CD14-positive monocyte (primary cell): Measurements from ENCODE around the gene ZNF549. TPM values are rescaled to one million over a fixed set of nuclear protein-coding genes. Genes with fewer than 3 reads are reported as not detected.
A peak's percentile ranks its signal among the peaks of the same experiment; 100 is the strongest.

Experiments
- DNase-seq, 3 donors: peaks; one replicate each; pipeline ENCODE4 v3.0.0-alpha.2; 2011 to 2022
- H2AFZ ChIP-seq: 2 replicates; pipeline ENCODE4 v1.6.0; 2012; ENCODE audit warnings: mild to moderate bottlenecking, low read depth, low read length, inconsistent platforms; ENCODE audit not compliant: insufficient read depth, poor library complexity, severe bottlenecking
- H3K27ac ChIP-seq, 2 donors: 1 replicate in 1 of 2; 2 replicates in 1 of 2; pipeline ENCODE4 v1.5.1; 2012 to 2013; ENCODE audit warnings: low read length in 2 of 2, control low read depth in 1 of 2, inconsistent platforms in 1 of 2, low read depth in 1 of 2, mild to moderate bottlenecking in 1 of 2
- H3K27me3 ChIP-seq, 2 donors: one replicate each; pipeline versions ENCODE4 v1.6.0 to v1.6.1; 2011 to 2013; ENCODE audit warnings: low read length in 2 of 2; ENCODE audit not compliant: control insufficient read depth in 2 of 2, insufficient read depth in 2 of 2
- H3K36me3 ChIP-seq, 2 donors: replicated peaks in 1 of 2; 1 replicate in 1 of 2; 2 replicates in 1 of 2; pipeline versions ENCODE4 v1.5.1 to v1.6.1; 2012 to 2013; ENCODE audit warnings: low read length in 2 of 2, control low read depth in 1 of 2, inconsistent platforms in 1 of 2, mild to moderate bottlenecking in 1 of 2; ENCODE audit not compliant: insufficient read depth in 2 of 2, control insufficient read depth in 1 of 2
- H3K4me1 ChIP-seq, 2 donors: 1 replicate in 1 of 2; 2 replicates in 1 of 2; pipeline versions ENCODE4 v1.5.1 to v1.6.1; 2012 to 2013; ENCODE audit warnings: low read length in 2 of 2, control low read depth in 1 of 2, inconsistent platforms in 1 of 2, mild to moderate bottlenecking in 1 of 2, moderate library complexity in 1 of 2; ENCODE audit not compliant: insufficient read depth in 2 of 2, control insufficient read depth in 1 of 2
- H3K4me2 ChIP-seq: replicated peaks from 2 replicates; pipeline ENCODE3; 2012; ENCODE audit warnings: low read length, moderate library complexity, mild to moderate bottlenecking; ENCODE audit not compliant: poor library complexity, severe bottlenecking; ENCODE audit errors: extremely low read depth
- H3K4me3 ChIP-seq, 3 experiments: fragments of 200-600 bp in 1 of 3; sonication (generic) in 1 of 3; replicated peaks in 1 of 3; 1 replicate in 2 of 3; 2 replicates in 1 of 3; pipeline ENCODE4 v1.5.1; 2011 to 2013; ENCODE audit warnings: low read length in 3 of 3, mild to moderate bottlenecking in 3 of 3, control low read depth in 2 of 3, low read depth in 2 of 3, inconsistent platforms in 1 of 3, moderate library complexity in 1 of 3
- H3K79me2 ChIP-seq: 2 replicates; pipeline ENCODE4 v1.6.0; 2012; ENCODE audit warnings: mild to moderate bottlenecking, control low read depth, inconsistent platforms, low read length, moderate library complexity; ENCODE audit not compliant: insufficient read depth
- H3K9ac ChIP-seq: 2 replicates; pipeline ENCODE4 v1.6.0; 2017; ENCODE audit warnings: low read length, mild to moderate bottlenecking; ENCODE audit not compliant: insufficient read depth, poor library complexity, severe bottlenecking
- H3K9me3 ChIP-seq, 2 donors: replicated peaks in 1 of 2; 1 replicate in 1 of 2; 2 replicates in 1 of 2; pipeline versions ENCODE4 v1.5.1 to v1.6.1; 2012 to 2013; ENCODE audit warnings: low read length in 2 of 2, control low read depth in 1 of 2; ENCODE audit not compliant: control insufficient read depth in 1 of 2, insufficient read depth in 1 of 2
- H4K20me1 ChIP-seq: 2 replicates; pipeline ENCODE4 v1.6.0; 2012; ENCODE audit warnings: mild to moderate bottlenecking, low read length, control low read depth, moderate library complexity; ENCODE audit not compliant: insufficient read depth
- H3K27ac Mint-ChIP-seq, 7 donors: one replicate each; pipeline ENCODE4 v1.8.0; 2020; ENCODE audit warnings: mild to moderate bottlenecking in 7 of 7, mixed read lengths in 7 of 7, moderate library complexity in 6 of 7, inconsistent platforms in 2 of 7
- H3K27me3 Mint-ChIP-seq, 3 donors: one replicate each; pipeline ENCODE4 v1.8.0; 2021 to 2022; ENCODE audit warnings: low read depth in 3 of 3, mild to moderate bottlenecking in 3 of 3, mixed read lengths in 3 of 3, moderate library complexity in 3 of 3, inconsistent platforms in 1 of 3
- H3K36me3 Mint-ChIP-seq, 2 donors: one replicate each; pipeline ENCODE4 v1.8.0; 2020; ENCODE audit warnings: mixed read lengths in 2 of 2, inconsistent platforms in 1 of 2, mild to moderate bottlenecking in 1 of 2
- H3K4me1 Mint-ChIP-seq: one replicate; pipeline ENCODE4 v1.8.0; 2020; ENCODE audit warnings: mild to moderate bottlenecking, mixed read lengths
- H3K4me3 Mint-ChIP-seq, 2 donors: one replicate each; pipeline ENCODE4 v1.8.0; 2020; ENCODE audit warnings: mild to moderate bottlenecking in 2 of 2, mixed read lengths in 2 of 2, moderate library complexity in 1 of 2
- H3K9me3 Mint-ChIP-seq, 7 donors: one replicate each; pipeline ENCODE4 v1.8.0; 2020 to 2022; ENCODE audit warnings: mixed read lengths in 7 of 7, mild to moderate bottlenecking in 6 of 7, moderate library complexity in 6 of 7, inconsistent platforms in 2 of 7
- WGBS: methylation state at CpG from one replicate; pipeline ENCODE4 v1.1.5; 2013; ENCODE audit warnings: missing lambda C conversion rate; ENCODE audit not compliant: insufficient coverage; 5-methylcytosine and 5-hydroxymethylcytosine counted together
- intact Hi-C, 2 donors: fragments of 100-400 bp; cut with micrococcal nuclease; formaldehyde crosslinking; loops; one replicate each; pipeline versions ENCODE4 v1.15.0 to v1.15.1; 2023
- polyA plus RNA-seq, 3 donors: library from polyadenylated mRNA; depleted of rRNA in 1 of 3; unstranded in 2 of 3; stranded (reverse) in 1 of 3; fragments of 300-500 nt in 2 of 3; fragments of >200 nt in 1 of 3; fragmentation: Illumina TruSeq in 2 of 3; gene quantifications; 1 replicate in 2 of 3; 2 replicates in 1 of 3; pipeline ENCODE4 v1.2.3, GENCODE V29; 2012 to 2021
- TF ChIP-seq, protein P1 (sequence below): fragments of 200-600 bp; IDR thresholded peaks from one replicate; pipeline ENCODE4 v1.8.0; 2022; ENCODE audit warnings: antibody characterized with exemption, mild to moderate bottlenecking

Gene ZNF549
- polyA plus RNA-seq, 3 donors, result 0.54 to 1.5 (median 0.74) TPM

DNA sequence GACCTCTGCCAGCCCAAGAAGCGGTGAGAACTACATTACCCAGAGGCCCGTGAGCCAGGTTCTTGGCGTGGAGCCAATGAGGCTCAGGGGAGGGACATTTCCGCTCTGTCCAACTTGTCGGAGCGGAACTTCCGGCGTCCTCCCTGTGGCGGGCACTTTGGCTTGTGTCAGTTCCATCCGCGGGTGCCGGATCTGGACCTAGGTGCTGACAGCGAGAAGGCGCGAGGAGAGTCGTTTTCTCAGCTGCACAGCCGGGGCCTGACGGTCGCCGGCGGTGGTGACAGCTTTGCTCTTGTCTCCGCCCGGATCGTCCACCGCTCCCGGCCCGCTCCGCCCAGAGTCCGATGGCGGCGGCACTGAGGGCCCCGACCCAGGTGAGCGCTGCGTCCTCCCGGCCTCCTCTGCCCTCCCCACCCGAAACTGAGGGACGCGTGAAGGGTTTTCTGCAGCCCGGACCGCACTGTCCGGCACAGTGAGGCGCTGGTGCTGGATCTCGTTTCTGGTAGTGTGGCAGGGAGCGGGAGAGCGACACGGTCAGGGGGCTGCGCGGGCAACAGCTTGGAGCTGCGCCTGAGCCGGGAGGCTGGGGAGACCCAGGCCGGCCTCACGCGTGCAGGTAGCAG is 72.7 kb downstream of the ZNF549 start, which contains the start of gene ZNF530:
Gene ZNF530 (plus strand): TSS at position 125 of the 623 bp plus-strand sequence. CDS start 4,461 bp downstream, outside the sequence.
- peaks cover 19 to 34% of the 10 kb centered on the region in 2 donors for H3K36me3 Mint-ChIP-seq
- H3K9me3 Mint-ChIP-seq, result peaks cover 47 to 66% (median 58%) of the 10 kb centered on the region in 7 donors
- H3K27ac Mint-ChIP-seq, result peak within 1 kb of the TSS in 3 of 7 donors; percentile 26 to 42 (median 40)
- Histone ChIP-seq H3K27me3 (no peaks in the 10 kb centered on the region), H3K4me2 (peak within 1 kb of the TSS; percentile 85), H3K4me3 (peak within 1 kb of the TSS; percentile 46 to 90 (median 78)), H3K79me2 (no peaks in the 10 kb centered on the region), H3K27ac (peak within 1 kb of the TSS in 1 of 2 donors; percentile 67), H3K9me3 (peaks cover 60 to 72% of the 10 kb centered on the region in 2 donors), H3K36me3 (peaks cover 6 to 26% of the 10 kb centered on the region in 2 donors), H3K9ac (peak within 1 kb of the TSS; percentile 69), H3K4me1 (peaks cover 13 to 15% of the 10 kb centered on the region in 2 donors), H4K20me1 (no peaks in the 10 kb centered on the region), H2AFZ (peak within 1 kb of the TSS; percentile 96)
- TF ChIP-seq, protein P1, sequence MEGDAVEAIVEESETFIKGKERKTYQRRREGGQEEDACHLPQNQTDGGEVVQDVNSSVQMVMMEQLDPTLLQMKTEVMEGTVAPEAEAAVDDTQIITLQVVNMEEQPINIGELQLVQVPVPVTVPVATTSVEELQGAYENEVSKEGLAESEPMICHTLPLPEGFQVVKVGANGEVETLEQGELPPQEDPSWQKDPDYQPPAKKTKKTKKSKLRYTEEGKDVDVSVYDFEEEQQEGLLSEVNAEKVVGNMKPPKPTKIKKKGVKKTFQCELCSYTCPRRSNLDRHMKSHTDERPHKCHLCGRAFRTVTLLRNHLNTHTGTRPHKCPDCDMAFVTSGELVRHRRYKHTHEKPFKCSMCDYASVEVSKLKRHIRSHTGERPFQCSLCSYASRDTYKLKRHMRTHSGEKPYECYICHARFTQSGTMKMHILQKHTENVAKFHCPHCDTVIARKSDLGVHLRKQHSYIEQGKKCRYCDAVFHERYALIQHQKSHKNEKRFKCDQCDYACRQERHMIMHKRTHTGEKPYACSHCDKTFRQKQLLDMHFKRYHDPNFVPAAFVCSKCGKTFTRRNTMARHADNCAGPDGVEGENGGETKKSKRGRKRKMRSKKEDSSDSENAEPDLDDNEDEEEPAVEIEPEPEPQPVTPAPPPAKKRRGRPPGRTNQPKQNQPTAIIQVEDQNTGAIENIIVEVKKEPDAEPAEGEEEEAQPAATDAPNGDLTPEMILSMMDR, result no peak
- under 1% methylated on average over 52 of the region's 53 CpGs for WGBS
- peaks cover 14% of the 10 kb centered on the region for H3K4me1 Mint-ChIP-seq
- peaks cover 0 to 2% (median 0%) of the 10 kb centered on the region in 3 donors for H3K27me3 Mint-ChIP-seq
- peak; percentile 87 to 91 (median 88) for DNase-seq
- H3K4me3 Mint-ChIP-seq, result peak within 1 kb of the TSS; percentile 84 to 88
- intact Hi-C loops, result no loop called here

DNA sequence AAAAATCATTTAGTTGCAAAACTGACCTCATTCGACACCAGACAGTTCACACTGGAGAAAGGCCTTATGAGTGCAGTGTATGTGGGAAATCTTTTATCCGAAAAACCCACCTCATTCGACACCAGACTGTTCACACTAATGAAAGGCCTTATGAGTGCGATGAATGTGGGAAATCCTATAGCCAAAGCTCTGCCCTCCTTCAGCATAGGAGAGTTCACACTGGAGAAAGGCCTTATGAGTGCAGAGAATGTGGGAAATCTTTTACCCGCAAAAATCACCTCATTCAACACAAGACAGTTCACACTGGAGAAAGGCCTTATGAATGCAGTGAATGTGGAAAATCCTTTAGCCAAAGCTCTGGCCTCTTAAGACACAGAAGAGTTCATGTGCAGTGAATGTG is 79.8 kb downstream of the ZNF549 start:
- Histone ChIP-seq H3K27me3 (no peaks in the 10 kb centered on the region), H3K27ac (no peak overlapping the region), H3K79me2 (no peaks in the 10 kb centered on the region), H3K36me3 (peaks cover 20 to 60% of the 10 kb centered on the region in 2 donors), H3K4me2 (no peak overlapping the region), H4K20me1 (no peaks in the 10 kb centered on the region), H3K9ac (no peak overlapping the region), H3K4me3 (peak overlapping the region in 1 of 3 experiments; percentile 28), H2AFZ (no peak overlapping the region), H3K4me1 (no peaks in the 10 kb centered on the region), H3K9me3 (peaks cover 89 to 97% of the 10 kb centered on the region in 2 donors)
- TF ChIP-seq, protein P1, result no peak
- no peak for DNase-seq
- peaks cover 0 to 6% (median 0%) of the 10 kb centered on the region in 3 donors for H3K27me3 Mint-ChIP-seq
- peaks cover 67 to 93% (median 90%) of the 10 kb centered on the region in 7 donors for H3K9me3 Mint-ChIP-seq
- no CpG with 5 or more reads among the region's 5 CpGs for WGBS
- no peak overlapping the region for H3K4me3 Mint-ChIP-seq
- H3K36me3 Mint-ChIP-seq, result peaks cover 42 to 58% of the 10 kb centered on the region in 2 donors
- no peaks in the 10 kb centered on the region for H3K4me1 Mint-ChIP-seq
- H3K27ac Mint-ChIP-seq, result no peak overlapping the region
- intact Hi-C loops, result no loop called here

Other genes starting within 250 kb of the ZNF549 start
- 1 to 10 TPM; 2.8 to 4.5 (median 3.5) TPM for gene ZNF460, start 246.9 kb upstream of the ZNF549 start, polyA plus RNA-seq
- 1 to 10 TPM in 1 of 3 donors, under 1 TPM in 2; 0.85 to 1.1 (median 0.99) TPM for gene ZNF543, start 206.9 kb upstream of the ZNF549 start, polyA plus RNA-seq
- gene ZNF304, start 176.1 kb upstream of the ZNF549 start, polyA plus RNA-seq, result 1 to 10 TPM in 2 of 3 donors, under 1 TPM in 1; 0.96 to 2.9 (median 1.0) TPM
- 10 to 100 TPM in 2 of 3 donors, 1 to 10 TPM in 1; 7.4 to 13.9 (median 11.5) TPM for gene TRAPPC2B, start 163.8 kb upstream of the ZNF549 start, polyA plus RNA-seq
- under 1 TPM in 2 of 3 donors, not detected in 1; 0.30 to 0.32 TPM for gene ZNF547, start 163.8 kb upstream of the ZNF549 start, polyA plus RNA-seq
- gene ZNF548, start 137.5 kb upstream of the ZNF549 start, polyA plus RNA-seq, result 10 to 100 TPM in 1 of 3 donors, 1 to 10 TPM in 2; 4.6 to 20.7 (median 6.0) TPM
- gene ZNF17, start 116.2 kb upstream of the ZNF549 start, polyA plus RNA-seq, result 1 to 10 TPM; 1.4 to 3.3 (median 2.3) TPM
- 1 to 10 TPM; 3.4 to 9.0 (median 3.7) TPM for gene ZNF749, start 92.0 kb upstream of the ZNF549 start, polyA plus RNA-seq
- under 1 TPM in 2 of 3 donors, not detected in 1; 0.07 to 0.08 TPM for gene VN1R1, start 70.2 kb upstream of the ZNF549 start, polyA plus RNA-seq
- 1 to 10 TPM in 1 of 3 donors, under 1 TPM in 2; 0.32 to 1.2 (median 0.99) TPM for gene ZNF772, start 49.8 kb upstream of the ZNF549 start, polyA plus RNA-seq
- 1 to 10 TPM; 1.3 to 1.6 (median 1.4) TPM for gene ZNF419, start 39.6 kb upstream of the ZNF549 start, polyA plus RNA-seq
- 1 to 10 TPM in 1 of 3 donors, under 1 TPM in 2; 0.87 to 1.6 (median 0.92) TPM for gene ZNF773, start 27.4 kb upstream of the ZNF549 start, polyA plus RNA-seq
- 1 to 10 TPM in 1 of 3 donors, under 1 TPM in 2; 0.25 to 2.7 (median 0.65) TPM for gene ZNF550, start 32.5 kb downstream of the ZNF549 start, polyA plus RNA-seq
- 1 to 10 TPM in 2 of 3 donors, under 1 TPM in 1; 0.48 to 2.1 (median 1.4) TPM for gene ZNF416, start 51.6 kb downstream of the ZNF549 start, polyA plus RNA-seq
- 1 to 10 TPM in 2 of 3 donors, under 1 TPM in 1; 0.51 to 1.1 (median 1.0) TPM for gene ZIK1, start 56.8 kb downstream of the ZNF549 start, polyA plus RNA-seq
- gene ZNF530, start 72.5 kb downstream of the ZNF549 start, polyA plus RNA-seq, result 1 to 10 TPM in 1 of 3 donors, under 1 TPM in 2; 0.72 to 1.3 (median 0.84) TPM
- gene ZNF134, start 86.9 kb downstream of the ZNF549 start, polyA plus RNA-seq, result 1 to 10 TPM; 2.2 to 5.4 (median 3.3) TPM
- gene ZNF211, start 105.8 kb downstream of the ZNF549 start, polyA plus RNA-seq, result 10 to 100 TPM in 1 of 3 donors, 1 to 10 TPM in 2; 4.5 to 13.9 (median 6.1) TPM
- not detected for gene ZSCAN4, start 141.6 kb downstream of the ZNF549 start, polyA plus RNA-seq
- 1 to 10 TPM; 1.1 to 3.3 (median 2.3) TPM for gene ZNF551, start 154.6 kb downstream of the ZNF549 start, polyA plus RNA-seq
- under 1 TPM in 1 of 3 donors, not detected in 2; 0.52 TPM for gene ZNF154, start 181.8 kb downstream of the ZNF549 start, polyA plus RNA-seq
- 1 to 10 TPM; 4.0 to 4.8 (median 4.5) TPM for gene ZNF671, start 200.3 kb downstream of the ZNF549 start, polyA plus RNA-seq
- gene ZNF776, start 219.5 kb downstream of the ZNF549 start, polyA plus RNA-seq, result 1 to 10 TPM; 1.9 to 4.4 (median 2.9) TPM
- gene ZNF586, start 242.3 kb downstream of the ZNF549 start, polyA plus RNA-seq, result 10 to 100 TPM in 2 of 3 donors, 1 to 10 TPM in 1; 7.7 to 10.5 (median 10.2) TPM